ENCODE measurements around the gene WTIP. TPM values are rescaled to one million over a fixed set of nuclear protein-coding genes. Genes with fewer than 3 reads are reported as not detected.
"Not testable (repeated sequence)": the region's sequence is repeated elsewhere in the genome, so short reads cannot be mapped to it uniquely, and the experiment has no call there.

WTIP gene
- 11.7 and 12.7 TPM in 2 replicates for total RNA-seq (2012; rRNA removed)

- peak within 1 kb of the TSS; percentile 91 for H3K4me3 ChIP-seq (ENCODE audit: low read length)
- H3K36me3 ChIP-seq (ENCODE audit: insufficient read depth, low read length): no peaks in the 10 kb centered on the region
- peak within 1 kb of the TSS; percentile 99 for H3K4me2 ChIP-seq (ENCODE audit: low read length)
- no peaks in the 10 kb centered on the region for H3K9me3 ChIP-seq (replicated peaks; ENCODE audit: low read length)
- H3K27me3 ChIP-seq (ENCODE audit: control insufficient read depth, insufficient read depth, low read length): no peaks in the 10 kb centered on the region
- H3K4me1 ChIP-seq (ENCODE audit: control insufficient read depth, insufficient read depth, low read length): peaks cover 12% of the 10 kb centered on the region
- peak within 1 kb of the TSS; percentile 92 for H3K9ac ChIP-seq (ENCODE audit: low read depth, low read length)
These were observed at the start of gene WTIP for GRCh38 chr19:34480971-34481841. WTIP (plus strand) TSS chr19:34481758; CDS start chr19:34481975, 217 bp downstream.

GRCh38 chr19:34432797-34433196 lies 48.8 kb upstream of the WTIP start:
- Histone ChIP-seq H3K36me3 (ENCODE audit: insufficient read depth, low read length) (peaks cover 43% of the 10 kb centered on the region), H3K4me3 (ENCODE audit: low read length) (no peak overlapping the region), H3K9me3 (replicated peaks; ENCODE audit: low read length) (no peaks in the 10 kb centered on the region), H3K4me2 (ENCODE audit: low read length) (no peak overlapping the region), H3K4me1 (ENCODE audit: control insufficient read depth, insufficient read depth, low read length) (peaks cover 25% of the 10 kb centered on the region), H3K27me3 (ENCODE audit: control insufficient read depth, insufficient read depth, low read length) (no peaks in the 10 kb centered on the region), H3K9ac (ENCODE audit: low read depth, low read length) (no peak overlapping the region)

GRCh38 chr19:34436716-34437115 lies 44.8 kb upstream of the WTIP start:
- Histone ChIP-seq H3K9me3 (replicated peaks; ENCODE audit: low read length) (no peaks in the 10 kb centered on the region), H3K4me3 (ENCODE audit: low read length) (no peak overlapping the region), H3K4me1 (ENCODE audit: control insufficient read depth, insufficient read depth, low read length) (peaks cover 1% of the 10 kb centered on the region), H3K4me2 (ENCODE audit: low read length) (no peak overlapping the region), H3K9ac (ENCODE audit: low read depth, low read length) (no peak overlapping the region), H3K36me3 (ENCODE audit: insufficient read depth, low read length) (peaks cover 68% of the 10 kb centered on the region), H3K27me3 (ENCODE audit: control insufficient read depth, insufficient read depth, low read length) (no peaks in the 10 kb centered on the region)

DNA sequence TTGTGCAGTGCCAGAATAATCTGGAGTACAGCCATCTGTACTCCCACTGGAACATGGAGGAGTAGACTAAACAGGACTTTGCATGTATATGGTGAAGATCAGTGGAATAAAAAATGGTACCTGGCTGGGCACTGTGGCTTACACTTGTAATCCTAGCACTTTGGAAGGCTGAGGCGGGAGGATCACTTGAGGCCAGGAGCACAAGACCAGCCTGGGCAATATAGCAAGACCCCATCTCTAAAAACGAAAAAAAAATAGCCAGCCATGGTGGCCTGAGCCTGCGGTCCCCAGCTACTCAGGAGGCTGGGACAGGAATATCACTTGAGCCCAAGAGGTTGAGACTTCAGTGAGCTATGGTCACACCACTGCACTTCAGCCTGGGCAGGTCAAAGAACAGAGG lies 33.4 kb upstream of the WTIP start:
- no peak overlapping the region for H3K4me2 ChIP-seq (ENCODE audit: low read length)
- H3K4me1 ChIP-seq (ENCODE audit: control insufficient read depth, insufficient read depth, low read length): peaks cover 10% of the 10 kb centered on the region
- H3K4me3 ChIP-seq (ENCODE audit: low read length): no peak overlapping the region
- H3K9me3 ChIP-seq (replicated peaks; ENCODE audit: low read length): no peaks in the 10 kb centered on the region
- no peak overlapping the region for H3K9ac ChIP-seq (ENCODE audit: low read depth, low read length)
- peaks cover 77% of the 10 kb centered on the region for H3K36me3 ChIP-seq (ENCODE audit: insufficient read depth, low read length)
- H3K27me3 ChIP-seq (ENCODE audit: control insufficient read depth, insufficient read depth, low read length): no peaks in the 10 kb centered on the region

- peak overlapping the region; percentile 16 for H3K4me2 ChIP-seq (ENCODE audit: low read length)
- H3K9me3 ChIP-seq (replicated peaks; ENCODE audit: low read length): no peaks in the 10 kb centered on the region
- H3K9ac ChIP-seq (ENCODE audit: low read depth, low read length): no peak overlapping the region
- H3K27me3 ChIP-seq (ENCODE audit: control insufficient read depth, insufficient read depth, low read length): no peaks in the 10 kb centered on the region
- no peak overlapping the region for H3K4me3 ChIP-seq (ENCODE audit: low read length)
- H3K36me3 ChIP-seq (ENCODE audit: insufficient read depth, low read length): peaks cover 69% of the 10 kb centered on the region
- peaks cover 27% of the 10 kb centered on the region for H3K4me1 ChIP-seq (ENCODE audit: control insufficient read depth, insufficient read depth, low read length)
These were observed 28.8 kb upstream of the WTIP start for GRCh38 chr19:34452723-34453122.

- peaks cover 67% of the 10 kb centered on the region for H3K36me3 ChIP-seq (ENCODE audit: insufficient read depth, low read length)
These were observed 27.5 kb upstream of the WTIP start for GRCh38 chr19:34454091-34454490.

DNA sequence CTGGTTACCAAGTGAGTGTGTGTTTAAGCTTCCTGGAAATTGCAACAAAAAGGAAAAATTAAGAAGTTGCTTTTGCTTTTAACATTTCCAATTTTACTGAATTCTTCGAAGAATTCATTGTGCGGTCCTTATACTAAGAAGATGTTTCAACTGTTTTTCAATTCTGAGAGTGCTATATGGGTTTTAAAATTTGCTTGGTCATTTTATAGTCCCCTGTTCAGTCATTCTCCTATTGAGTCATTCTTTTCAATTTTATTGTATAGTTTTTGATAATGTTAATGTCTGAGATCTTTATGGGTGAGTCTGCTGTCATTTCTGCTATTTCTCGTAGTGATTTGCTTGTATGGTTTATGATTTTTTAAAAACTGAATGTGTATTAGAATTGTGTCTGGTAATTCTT lies 26.9 kb upstream of the WTIP start:
- Histone ChIP-seq H3K27me3 (ENCODE audit: control insufficient read depth, insufficient read depth, low read length) (no peaks in the 10 kb centered on the region), H3K4me1 (ENCODE audit: control insufficient read depth, insufficient read depth, low read length) (peaks cover 27% of the 10 kb centered on the region), H3K4me2 (ENCODE audit: low read length) (no peak overlapping the region), H3K9me3 (replicated peaks; ENCODE audit: low read length) (no peaks in the 10 kb centered on the region), H3K4me3 (ENCODE audit: low read length) (no peak overlapping the region), H3K36me3 (ENCODE audit: insufficient read depth, low read length) (peaks cover 69% of the 10 kb centered on the region), H3K9ac (ENCODE audit: low read depth, low read length) (no peak overlapping the region)

More at GRCh38 chr19:34454091-34454490, 27.5 kb upstream of the WTIP start:
- Histone ChIP-seq H3K9me3 (replicated peaks; ENCODE audit: low read length) (no peaks in the 10 kb centered on the region), H3K27me3 (ENCODE audit: control insufficient read depth, insufficient read depth, low read length) (no peaks in the 10 kb centered on the region), H3K4me3 (ENCODE audit: low read length) (no peak overlapping the region), H3K4me2 (ENCODE audit: low read length) (no peak overlapping the region), H3K4me1 (ENCODE audit: control insufficient read depth, insufficient read depth, low read length) (peaks cover 27% of the 10 kb centered on the region), H3K9ac (ENCODE audit: low read depth, low read length) (no peak overlapping the region)

DNA sequence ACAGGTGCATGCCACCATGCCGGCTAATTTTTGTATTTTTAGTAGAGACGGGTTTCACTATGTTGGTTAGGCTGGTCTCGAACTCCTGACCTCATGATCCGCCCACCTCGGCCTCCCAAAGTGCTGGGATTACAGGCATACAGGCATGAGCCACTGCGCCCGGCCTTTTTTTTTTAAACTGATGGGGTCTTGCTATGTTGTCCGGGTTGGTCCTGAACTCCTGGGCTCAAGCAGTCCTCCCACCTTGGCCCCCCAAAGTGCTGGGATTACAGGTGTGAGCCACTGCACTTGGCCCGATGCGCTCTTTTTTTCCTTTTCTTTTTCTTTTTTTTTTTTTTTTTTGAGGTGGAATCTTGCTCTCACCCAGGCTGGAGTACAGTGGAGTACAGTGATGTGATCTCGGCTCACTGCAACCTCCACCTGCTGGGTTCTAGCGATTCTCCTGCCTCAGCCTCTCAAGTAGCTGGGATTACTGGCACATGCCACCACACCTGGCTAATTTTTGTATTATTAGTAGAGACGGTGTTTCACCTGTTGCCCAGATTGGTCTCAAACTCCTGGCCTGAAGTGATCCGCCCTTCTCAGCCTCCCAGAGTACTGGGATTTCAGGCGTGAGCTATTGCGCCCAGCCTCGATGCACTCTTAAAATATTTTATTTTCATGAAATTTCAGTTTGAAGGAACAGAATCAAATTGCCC lies 25.6 kb upstream of the WTIP start:
- not testable (repeated sequence) for H3K4me2 ChIP-seq (ENCODE audit: low read length); H3K4me3 ChIP-seq (ENCODE audit: low read length); H3K9me3 ChIP-seq (replicated peaks; ENCODE audit: low read length); H3K27me3 ChIP-seq (ENCODE audit: control insufficient read depth, insufficient read depth, low read length); H3K9ac ChIP-seq (ENCODE audit: low read depth, low read length)
- peaks cover 71% of the 10 kb centered on the region for H3K36me3 ChIP-seq (ENCODE audit: insufficient read depth, low read length)
- peaks cover 27% of the 10 kb centered on the region for H3K4me1 ChIP-seq (ENCODE audit: control insufficient read depth, insufficient read depth, low read length)

DNA sequence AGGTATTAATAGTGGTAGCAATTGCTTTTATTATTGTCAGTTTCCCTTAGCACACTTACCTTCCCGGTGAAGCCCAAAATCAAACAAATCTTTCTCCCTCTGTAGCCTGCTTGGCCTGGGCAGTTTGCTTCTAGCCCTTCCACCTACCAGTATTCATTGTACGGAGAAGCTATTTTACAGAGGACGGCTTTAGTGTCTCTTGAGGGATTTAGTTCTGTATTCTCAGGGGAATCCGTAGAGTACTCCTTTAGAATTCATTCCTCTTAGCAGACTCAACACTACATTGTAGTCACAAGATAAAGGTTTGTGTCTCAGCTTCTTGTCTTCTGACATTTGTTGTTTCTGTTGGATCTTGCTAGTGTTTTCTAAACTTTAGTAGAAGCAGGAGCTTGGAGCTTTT lies 24.1 kb upstream of the WTIP start:
- Histone ChIP-seq H3K27me3 (ENCODE audit: control insufficient read depth, insufficient read depth, low read length) (no peaks in the 10 kb centered on the region), H3K9ac (ENCODE audit: low read depth, low read length) (no peak overlapping the region), H3K36me3 (ENCODE audit: insufficient read depth, low read length) (peaks cover 75% of the 10 kb centered on the region), H3K4me1 (ENCODE audit: control insufficient read depth, insufficient read depth, low read length) (peaks cover 22% of the 10 kb centered on the region), H3K9me3 (replicated peaks; ENCODE audit: low read length) (no peaks in the 10 kb centered on the region), H3K4me3 (ENCODE audit: low read length) (no peak overlapping the region), H3K4me2 (ENCODE audit: low read length) (no peak overlapping the region)

DNA sequence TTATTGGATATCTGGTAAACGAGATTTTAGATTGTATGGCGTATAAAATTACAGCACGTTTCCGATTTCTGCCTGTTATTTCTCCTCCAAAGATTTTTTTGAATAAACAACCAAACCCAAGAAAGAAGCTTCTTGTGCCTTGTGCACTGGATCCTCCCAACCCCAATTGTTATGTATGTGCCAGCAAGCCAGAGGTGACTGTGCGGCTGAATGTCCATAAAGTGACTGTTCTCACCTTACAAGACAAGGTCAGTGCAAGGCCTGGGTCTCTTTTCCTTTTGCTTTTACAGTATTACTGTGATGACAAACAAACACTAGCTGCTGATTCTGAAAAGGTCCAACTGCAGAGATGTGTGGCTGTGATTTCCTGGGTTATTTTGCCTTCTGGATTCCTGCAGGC lies 22.9 kb upstream of the WTIP start:
- H3K36me3 ChIP-seq (ENCODE audit: insufficient read depth, low read length): peaks cover 76% of the 10 kb centered on the region
- H3K4me1 ChIP-seq (ENCODE audit: control insufficient read depth, insufficient read depth, low read length): peaks cover 12% of the 10 kb centered on the region

GRCh38 chr19:34459614-34460013 lies 21.9 kb upstream of the WTIP start:
- Histone ChIP-seq H3K36me3 (ENCODE audit: insufficient read depth, low read length) (peaks cover 79% of the 10 kb centered on the region), H3K4me3 (ENCODE audit: low read length) (no peak overlapping the region), H3K4me2 (ENCODE audit: low read length) (no peak overlapping the region), H3K4me1 (ENCODE audit: control insufficient read depth, insufficient read depth, low read length) (peaks cover 3% of the 10 kb centered on the region), H3K27me3 (ENCODE audit: control insufficient read depth, insufficient read depth, low read length) (no peaks in the 10 kb centered on the region), H3K9ac (ENCODE audit: low read depth, low read length) (no peak overlapping the region), H3K9me3 (replicated peaks; ENCODE audit: low read length) (no peaks in the 10 kb centered on the region)

More for the DNA sequence above, 22.9 kb upstream of the WTIP start:
- Histone ChIP-seq H3K9me3 (replicated peaks; ENCODE audit: low read length) (no peaks in the 10 kb centered on the region), H3K4me2 (ENCODE audit: low read length) (no peak overlapping the region), H3K9ac (ENCODE audit: low read depth, low read length) (no peak overlapping the region), H3K27me3 (ENCODE audit: control insufficient read depth, insufficient read depth, low read length) (no peaks in the 10 kb centered on the region), H3K4me3 (ENCODE audit: low read length) (no peak overlapping the region)
